SK-N-SH (cell line): ENCODE data around the gene CD63. TPM values are rescaled to one million over a fixed set of nuclear protein-coding genes. Genes with fewer than 3 reads are reported as not detected.

Experiments used
- CTCF ChIA-PET: fragments of 300-600, 350-600 bp; formaldehyde crosslinking; extraction: SDS; loops from one replicate; lab custom pipeline; 2021; lab: Yijun Ruan, JAX
- POLR2A ChIA-PET: fragments of 350-600 bp; sonication (Branson Sonifier 250); formaldehyde crosslinking; extraction: SDS; loops from one replicate; lab custom pipeline; 2020; ENCODE audit warnings: antibody characterized with exemption, inconsistent platforms; lab: Yijun Ruan, JAX
- DNase-seq: peaks from one replicate; pipeline ENCODE4 v3.0.0; 2012
- H2AFZ ChIP-seq: fragments of 200-600 bp; sonication (generic); 2 replicates; pipeline ENCODE4 v1.8.1; 2016; ENCODE audit warnings: antibody characterized with exemption, mild to moderate bottlenecking, low read depth
- H3F3A ChIP-seq: fragments of 200-600 bp; sonication (generic); replicated peaks from 2 replicates; pipeline ENCODE3; 2016; ENCODE audit warnings: antibody characterized with exemption, mild to moderate bottlenecking; ENCODE audit not compliant: insufficient read depth
- H3K27ac ChIP-seq, 2 experiments: fragments of 200-500 bp in 1 of 2; fragments of 200-600 bp in 1 of 2; sonication (Bioruptor generic) in 1 of 2; sonication (generic), shearing (Covaris generic) in 1 of 2; 2 replicates each; pipeline versions ENCODE4 v1.5.1 to v1.6.1; 2014 to 2016; ENCODE audit warnings: low read depth in 2 of 2, inconsistent platforms in 1 of 2, low read length in 1 of 2, mild to moderate bottlenecking in 1 of 2, mixed read lengths in 1 of 2
- H3K27me3 ChIP-seq: fragments of 200-600 bp; sonication (generic), shearing (Covaris generic); 2 replicates; pipeline ENCODE4 v1.6.1; 2016; ENCODE audit warnings: mixed run types; ENCODE audit not compliant: insufficient read depth
- H3K36me3 ChIP-seq, 2 experiments: fragments of 200-500 bp in 1 of 2; fragments of 200-600 bp in 1 of 2; sonication (Bioruptor generic) in 1 of 2; sonication (generic) in 1 of 2; replicated peaks in 1 of 2; 2 replicates each; pipeline versions ENCODE3 to v1.5.1; 2014 to 2016; ENCODE audit warnings: low read length in 1 of 2, mild to moderate bottlenecking in 1 of 2; ENCODE audit not compliant: insufficient read depth in 2 of 2, control insufficient read depth in 1 of 2
- H3K4me1 ChIP-seq, 2 experiments: fragments of 200-500 bp in 1 of 2; fragments of 200-600 bp in 1 of 2; sonication (Bioruptor generic) in 1 of 2; sonication (generic), shearing (Covaris generic) in 1 of 2; 2 replicates each; pipeline versions ENCODE4 v1.5.1 to v1.6.1; 2014 to 2016; ENCODE audit warnings: low read depth in 1 of 2, low read length in 1 of 2, mixed run types in 1 of 2; ENCODE audit not compliant: insufficient read depth in 2 of 2, control insufficient read depth in 1 of 2
- H3K4me2 ChIP-seq: fragments of 200-600 bp; sonication (generic), shearing (Covaris generic); 2 replicates; pipeline ENCODE4 v1.6.1; 2017; ENCODE audit warnings: mixed run types
- H3K4me3 ChIP-seq, 2 experiments: fragments of 200-500 bp in 1 of 2; fragments of 200-600 bp in 1 of 2; sonication (Bioruptor generic) in 1 of 2; sonication (generic), shearing (Covaris generic) in 1 of 2; 2 replicates each; pipeline versions ENCODE4 v1.5.1 to v1.8.1; 2014 to 2016; ENCODE audit warnings: low read depth in 2 of 2, inconsistent platforms in 1 of 2, low read length in 1 of 2, mild to moderate bottlenecking in 1 of 2, mixed read lengths in 1 of 2, moderate library complexity in 1 of 2
- H3K79me2 ChIP-seq: fragments of 200-600 bp; sonication (generic); 2 replicates; pipeline ENCODE4 v1.8.1; 2017; ENCODE audit warnings: mild to moderate bottlenecking; ENCODE audit not compliant: insufficient read depth
- H3K9ac ChIP-seq: fragments of 200-600 bp; sonication (generic); 2 replicates; pipeline ENCODE4 v1.6.1; 2017; ENCODE audit warnings: mixed run types
- H3K9me2 ChIP-seq: fragments of 200-600 bp; sonication (generic); 2 replicates; pipeline ENCODE4 v1.6.1; 2017; ENCODE audit warnings: mixed run types
- H3K9me3 ChIP-seq: fragments of 200-600 bp; sonication (generic); 2 replicates; pipeline ENCODE4 v1.6.1; 2017; ENCODE audit warnings: mixed run types, mild to moderate bottlenecking, moderate library complexity
- H4K20me1 ChIP-seq: fragments of 200-600 bp; sonication (generic); 2 replicates; pipeline ENCODE4 v1.6.1; 2017; ENCODE audit warnings: mild to moderate bottlenecking, mixed run types; ENCODE audit not compliant: insufficient read depth
- ELF1 ChIP-seq: IDR thresholded peaks from 2 replicates; pipeline ENCODE4 v1.4.0; 2012
- EP300 ChIP-seq, 2 experiments: IDR thresholded peaks; 2 replicates each; pipeline versions ENCODE4 v1.4.0 to v1.6.1; 2012; ENCODE audit warnings: borderline replicate concordance in 1 of 2, low read depth in 1 of 2, low read length in 1 of 2
- EZH2phosphoT487 ChIP-seq: fragments of 200-600 bp; sonication (generic); IDR thresholded peaks from 2 replicates; pipeline ENCODE4 v1.6.1; 2017; ENCODE audit warnings: low read depth, mixed run types, mild to moderate bottlenecking, antibody characterized with exemption, moderate library complexity, borderline replicate concordance
- FOSL2 ChIP-seq: IDR thresholded peaks from 2 replicates; pipeline ENCODE4 v1.4.0; 2012; ENCODE audit warnings: low read depth, mild to moderate bottlenecking, moderate library complexity, borderline replicate concordance
- GATA2 ChIP-seq: sonication (generic); formaldehyde crosslinking; IDR thresholded peaks from 2 replicates; pipeline ENCODE4 v1.5.0; 2020; ENCODE audit warnings: mild to moderate bottlenecking, missing genetic modification reagents
- JUND ChIP-seq: IDR thresholded peaks from 2 replicates; pipeline ENCODE4 v1.4.0; 2012
- MXI1 ChIP-seq: IDR thresholded peaks from 2 replicates; pipeline ENCODE4 v1.6.1; 2012; ENCODE audit warnings: mild to moderate bottlenecking, low read depth, low read length, improper control_type of control experiment
- NRF1 ChIP-seq: IDR thresholded peaks from 2 replicates; pipeline ENCODE4 v1.6.1; 2012; ENCODE audit warnings: low read depth, mild to moderate bottlenecking, low read length
- RCOR1 ChIP-seq: fragments of 150-350 bp; IDR thresholded peaks from 2 replicates; pipeline ENCODE4 v1.6.1; 2017; ENCODE audit warnings: antibody characterized with exemption, low read length
- RFX5 ChIP-seq: IDR thresholded peaks from 2 replicates; pipeline ENCODE4 v1.6.1; 2012; ENCODE audit warnings: mild to moderate bottlenecking, improper control_type of control experiment, low read length
- RXRA ChIP-seq: IDR thresholded peaks from 2 replicates; pipeline ENCODE4 v1.4.0; 2012; ENCODE audit warnings: low read depth, mild to moderate bottlenecking, borderline replicate concordance
- SIN3A ChIP-seq: IDR thresholded peaks from 2 replicates; pipeline ENCODE4 v1.6.1; 2012; ENCODE audit warnings: low read depth, mild to moderate bottlenecking, low read length, moderate library complexity, borderline replicate concordance
- SMC3 ChIP-seq: IDR thresholded peaks from 2 replicates; pipeline ENCODE4 v1.6.1; 2012; ENCODE audit warnings: low read depth, low read length, improper control_type of control experiment
- TAF1 ChIP-seq: IDR thresholded peaks from 2 replicates; pipeline ENCODE4 v1.6.1; 2012; ENCODE audit warnings: low read depth, mild to moderate bottlenecking, low read length, moderate library complexity, borderline replicate concordance
- TEAD4 ChIP-seq: IDR thresholded peaks from 2 replicates; pipeline ENCODE4 v1.4.0; 2012; ENCODE audit warnings: mild to moderate bottlenecking, borderline replicate concordance; ENCODE audit not compliant: insufficient read depth
- WGBS: methylation state at CpG from one replicate; pipeline ENCODE4 v1.1.6; 2017; ENCODE audit warnings: low lambda C conversion rate; 5-methylcytosine and 5-hydroxymethylcytosine counted together
- polyA plus RNA-seq, 3 experiments: library from polyadenylated mRNA; depleted of rRNA; stranded (reverse); fragments of >200 nt; gene quantifications; 2 replicates each; pipeline ENCODE4 v1.2.3, GENCODE V29; 2012
- TF ChIP-seq, protein P1 (sequence below): fragments of 150-350 bp; IDR thresholded peaks from 2 replicates; pipeline ENCODE4 v1.6.1; 2017; ENCODE audit warnings: antibody characterized with exemption, low read length, low read depth, borderline replicate concordance
- TF ChIP-seq, protein P2 (sequence below): IDR thresholded peaks from 2 replicates; pipeline ENCODE4 v1.4.0; 2012; ENCODE audit warnings: low read depth
- TF ChIP-seq, protein P3 (sequence below): IDR thresholded peaks from 2 replicates; pipeline ENCODE4 v1.4.0; 2012; ENCODE audit warnings: low read depth, borderline replicate concordance

The CD63 gene
- polyA plus RNA-seq, 1 of the 3 experiments (the other 2 are of a cell fraction): 1,465 TPM

DNA sequence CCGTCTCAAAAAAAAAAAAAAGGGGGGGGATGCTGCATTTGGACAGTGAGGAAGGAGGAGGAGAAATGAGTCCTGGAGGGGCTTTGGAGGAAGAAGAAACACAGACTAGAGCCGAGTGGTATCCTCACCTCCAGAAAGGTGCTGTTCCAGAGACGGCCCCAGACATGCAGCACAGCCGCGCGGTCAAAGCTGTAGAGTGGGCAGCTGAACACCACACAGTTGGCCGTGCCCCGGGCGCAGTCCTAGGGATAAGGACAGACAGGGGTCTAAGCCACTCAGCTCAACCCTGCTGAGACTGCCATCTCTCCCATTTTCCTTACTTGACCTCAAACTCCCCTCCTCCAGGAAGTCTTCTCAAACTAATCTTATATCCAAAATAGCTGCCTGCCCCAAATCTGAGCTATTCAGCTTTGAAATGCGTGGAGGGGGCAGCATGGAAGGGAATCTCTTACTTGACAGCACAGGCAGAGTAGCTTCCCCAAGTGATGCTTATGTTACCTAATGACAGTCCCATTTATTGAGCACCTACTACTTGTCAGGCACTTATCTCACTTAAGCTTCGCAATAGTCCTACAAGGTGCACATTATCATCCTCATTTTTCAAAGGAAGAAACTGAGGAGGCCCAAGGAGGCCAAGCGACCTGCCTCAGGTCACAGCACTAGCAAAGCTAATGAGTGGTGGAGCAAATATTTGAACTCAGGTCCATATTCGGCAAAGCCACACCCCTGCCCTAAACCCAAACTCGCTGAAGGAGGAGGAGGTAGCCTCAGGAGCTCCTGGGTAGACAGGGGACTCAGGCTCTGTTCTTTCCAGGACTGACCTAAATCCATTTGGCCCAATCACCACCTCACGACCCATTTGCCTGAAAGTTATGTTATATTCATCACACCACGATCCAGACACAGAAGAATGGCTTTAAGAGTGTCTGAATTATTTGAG lies 39.8 kb downstream of the CD63 start:
- 62% methylated on average over 16 of the region's 16 CpGs for WGBS
- CTCF ChIA-PET: interaction anchor here (0.7 to 1.2 kb wide), 4 partner anchors 10 to 45 kb away, joined by 3 to 5 read pairs (median 3); no protein-coding TSS in a partner anchor
- Histone ChIP-seq H3K9me3 (no peaks in the 10 kb centered on the region), H3K4me1 (no peaks in the 10 kb centered on the region), H2AFZ (no peak overlapping the region), H3K9me2 (no peaks in the 10 kb centered on the region), H3K79me2 (no peaks in the 10 kb centered on the region), H3K27me3 (peaks cover 11% of the 10 kb centered on the region; the same call in 1 of the 2 replicates), H3K27ac (no peak overlapping the region), H3K4me3 (no peak overlapping the region), H3K4me2 (no peak overlapping the region), H3F3A (no peaks in the 10 kb centered on the region), H3K9ac (no peak overlapping the region), H3K36me3 (no peaks in the 10 kb centered on the region), H4K20me1 (no peaks in the 10 kb centered on the region)
- DNase-seq: no peak
- POLR2A ChIA-PET: interaction anchor here (0.5 kb wide), 1 partner anchor 1501 kb away, joined by 4 read pairs; no protein-coding TSS in a partner anchor
- no peak for TF ChIP-seq RFX5
- TF ChIP-seq RCOR1: no peak

DNA sequence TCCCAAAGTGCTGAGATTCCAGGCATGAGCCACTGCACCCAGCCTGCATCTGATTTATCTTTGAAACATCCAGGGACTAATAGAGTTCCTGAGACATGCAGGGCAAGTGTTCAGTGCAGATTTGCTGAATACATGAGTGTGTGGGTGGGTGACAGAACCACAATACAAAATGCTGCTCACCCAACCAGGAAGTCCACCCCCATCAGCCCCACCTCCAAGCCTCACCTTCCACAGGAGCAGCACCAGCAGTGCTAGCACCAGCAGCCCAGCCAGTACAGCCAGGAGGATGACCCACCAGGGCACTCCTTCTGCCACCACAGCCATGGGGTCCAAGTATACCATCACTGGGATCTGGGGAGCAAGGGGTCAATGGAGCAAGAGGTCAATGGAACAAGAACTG lies 41.1 kb downstream of the CD63 start:
- no peak for DNase-seq
- no peak overlapping the region for H3K27ac ChIP-seq
- H3K79me2 ChIP-seq: no peaks in the 10 kb centered on the region
- no peaks in the 10 kb centered on the region for H3K36me3 ChIP-seq
- H3K4me2 ChIP-seq: no peak overlapping the region
- H3K4me1 ChIP-seq: no peaks in the 10 kb centered on the region
- H2AFZ ChIP-seq: no peak overlapping the region
- ChIA-PET POLR2A (no interaction called here), CTCF (interaction anchor here (1.0 to 1.1 kb wide), 2 partner anchors 41 to 44 kb away, joined by 3 read pairs; no protein-coding TSS in a partner anchor)
- H4K20me1 ChIP-seq: no peaks in the 10 kb centered on the region
- TF ChIP-seq EP300 (IDR thresholded peaks at IDR 0.05; ENCODE audit: borderline replicate concordance in 1 of 2, low read depth in 1 of 2, low read length in 1 of 2) (no peak), NRF1 (no peak)
- H3K9ac ChIP-seq: no peak overlapping the region
- H3K27me3 ChIP-seq: peaks cover 15% of the 10 kb centered on the region; the same call in 1 of the 2 replicates
- no peaks in the 10 kb centered on the region for H3K9me2 ChIP-seq
- no peak overlapping the region for H3K4me3 ChIP-seq
- H3K9me3 ChIP-seq: no peaks in the 10 kb centered on the region
- H3F3A ChIP-seq: no peaks in the 10 kb centered on the region

DNA sequence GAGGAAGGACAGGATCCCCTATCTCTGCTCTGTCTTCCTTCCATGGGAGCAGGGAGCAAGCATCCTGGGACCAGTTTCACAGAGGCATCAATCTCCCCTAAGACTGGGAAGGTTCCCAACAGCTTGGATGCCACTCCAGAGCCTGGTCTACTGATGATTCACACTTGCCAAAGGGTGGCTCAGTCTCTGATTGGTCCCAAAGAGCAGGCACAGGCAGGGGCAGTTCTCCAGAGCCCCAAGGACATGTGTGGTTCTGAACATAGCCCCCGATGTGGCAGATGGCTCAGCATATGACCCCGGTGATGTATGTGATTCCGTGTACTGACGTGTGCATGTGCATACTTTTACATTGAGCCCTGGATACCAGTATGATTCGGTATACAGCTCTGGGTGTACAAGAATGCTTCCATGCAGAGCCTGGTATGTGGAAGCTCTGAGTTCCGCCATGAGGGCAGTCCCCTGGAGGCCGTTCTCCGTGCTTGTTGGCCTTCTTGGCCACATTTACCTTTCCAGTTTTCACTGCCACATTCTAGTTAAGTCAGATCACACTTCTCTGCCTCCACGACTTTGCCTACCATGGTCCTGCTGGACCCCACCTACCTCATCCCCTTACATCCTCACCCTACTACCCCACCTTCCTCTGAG lies 42.3 kb downstream of the CD63 start:
- no peak overlapping the region for H3K4me3 ChIP-seq
- H3K9me2 ChIP-seq: no peaks in the 10 kb centered on the region
- no peak overlapping the region for H2AFZ ChIP-seq
- POLR2A ChIA-PET: no interaction called here
- no peak for DNase-seq
- no peaks in the 10 kb centered on the region for H4K20me1 ChIP-seq
- CTCF ChIA-PET: no interaction called here
- H3K79me2 ChIP-seq: no peaks in the 10 kb centered on the region
- H3K36me3 ChIP-seq: no peaks in the 10 kb centered on the region
- H3K9me3 ChIP-seq: no peaks in the 10 kb centered on the region
- no peak overlapping the region for H3K9ac ChIP-seq
- no peak overlapping the region for H3K27ac ChIP-seq
- H3K4me2 ChIP-seq: no peak overlapping the region
- 69% methylated on average over 8 of the region's 9 CpGs for WGBS
- no peaks in the 10 kb centered on the region for H3F3A ChIP-seq
- H3K4me1 ChIP-seq: no peaks in the 10 kb centered on the region; a peak in 1 of 4 replicates
- peaks cover 19% of the 10 kb centered on the region; the same call in 1 of the 2 replicates for H3K27me3 ChIP-seq
- no peak for TF ChIP-seq MXI1
- no peak for TF ChIP-seq SIN3A
- TF ChIP-seq TEAD4: no peak
- TF ChIP-seq, protein P1, sequence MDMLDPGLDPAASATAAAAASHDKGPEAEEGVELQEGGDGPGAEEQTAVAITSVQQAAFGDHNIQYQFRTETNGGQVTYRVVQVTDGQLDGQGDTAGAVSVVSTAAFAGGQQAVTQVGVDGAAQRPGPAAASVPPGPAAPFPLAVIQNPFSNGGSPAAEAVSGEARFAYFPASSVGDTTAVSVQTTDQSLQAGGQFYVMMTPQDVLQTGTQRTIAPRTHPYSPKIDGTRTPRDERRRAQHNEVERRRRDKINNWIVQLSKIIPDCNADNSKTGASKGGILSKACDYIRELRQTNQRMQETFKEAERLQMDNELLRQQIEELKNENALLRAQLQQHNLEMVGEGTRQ: no peak
- TF ChIP-seq JUND: no peak
- TF ChIP-seq RXRA: no peak
- no peak for TF ChIP-seq TAF1
- TF ChIP-seq, protein P2, sequence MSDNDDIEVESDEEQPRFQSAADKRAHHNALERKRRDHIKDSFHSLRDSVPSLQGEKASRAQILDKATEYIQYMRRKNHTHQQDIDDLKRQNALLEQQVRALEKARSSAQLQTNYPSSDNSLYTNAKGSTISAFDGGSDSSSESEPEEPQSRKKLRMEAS: no peak
- no peak for TF ChIP-seq EP300 (IDR thresholded peaks at IDR 0.05; ENCODE audit: borderline replicate concordance in 1 of 2, low read depth in 1 of 2, low read length in 1 of 2)
- no peak for TF ChIP-seq GATA2
- no peak for TF ChIP-seq RCOR1
- TF ChIP-seq, protein P3, sequence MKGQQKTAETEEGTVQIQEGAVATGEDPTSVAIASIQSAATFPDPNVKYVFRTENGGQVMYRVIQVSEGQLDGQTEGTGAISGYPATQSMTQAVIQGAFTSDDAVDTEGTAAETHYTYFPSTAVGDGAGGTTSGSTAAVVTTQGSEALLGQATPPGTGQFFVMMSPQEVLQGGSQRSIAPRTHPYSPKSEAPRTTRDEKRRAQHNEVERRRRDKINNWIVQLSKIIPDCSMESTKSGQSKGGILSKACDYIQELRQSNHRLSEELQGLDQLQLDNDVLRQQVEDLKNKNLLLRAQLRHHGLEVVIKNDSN: no peak
- no peak for TF ChIP-seq FOSL2
- TF ChIP-seq RFX5: no peak
- no peak for TF ChIP-seq SMC3
- TF ChIP-seq EZH2phosphoT487: no peak
- TF ChIP-seq ELF1: no peak
- no peak for TF ChIP-seq NRF1
